HepG2 (cell line): ENCODE data around the gene ZNF793. TPM values are rescaled to one million over a fixed set of nuclear protein-coding genes. Genes with fewer than 3 reads are reported as not detected.

Experiments used
- AGO2 ChIP-seq: fragments of 200-400 bp; formaldehyde crosslinking; optimal IDR thresholded peaks from 2 replicates; pipeline ENCODE3; 2017; ENCODE audit warnings: mild to moderate bottlenecking, low read depth, low read length, moderate library complexity
- BRD4 ChIP-seq: sonication (generic); formaldehyde crosslinking; IDR thresholded peaks from 2 replicates; pipeline ENCODE4 v1.4.0; 2020; ENCODE audit warnings: missing genetic modification reagents
- HIVEP1 ChIP-seq: sonication (generic); formaldehyde crosslinking; IDR thresholded peaks from 2 replicates; pipeline ENCODE4 v1.4.0; 2020; ENCODE audit warnings: mild to moderate bottlenecking, missing genetic modification reagents
- NFE2 ChIP-seq: sonication (generic); formaldehyde crosslinking; IDR thresholded peaks from 2 replicates; pipeline ENCODE4 v1.4.0; 2020; ENCODE audit warnings: missing genetic modification reagents
- NRL ChIP-seq: sonication (generic); formaldehyde crosslinking; IDR thresholded peaks from 2 replicates; pipeline ENCODE4 v1.5.0; 2020; ENCODE audit warnings: missing genetic modification reagents, mild to moderate bottlenecking, moderate library complexity, borderline replicate concordance
- POLR2A ChIP-seq, 2 experiments: IDR thresholded peaks; 2 replicates each; pipeline ENCODE4 v1.6.1; 2011; ENCODE audit warnings: low read depth in 2 of 2, low read length in 2 of 2, mild to moderate bottlenecking in 1 of 2, moderate library complexity in 1 of 2; ENCODE audit not compliant: insufficient read depth in 1 of 2
- SOX6 ChIP-seq, 2 experiments: fragments of 450-650 bp in 1 of 2; sonication (generic) in 1 of 2; formaldehyde crosslinking in 1 of 2; IDR thresholded peaks; 2 replicates each; pipeline versions ENCODE4 v1.4.0 to v1.6.1; 2017 to 2020; ENCODE audit warnings: antibody characterized with exemption in 1 of 2, mild to moderate bottlenecking in 1 of 2, missing genetic modification reagents in 1 of 2
- THAP7 ChIP-seq: sonication (generic); formaldehyde crosslinking; IDR thresholded peaks from 2 replicates; pipeline ENCODE4 v1.8.1; 2023; ENCODE audit warnings: mild to moderate bottlenecking, missing genetic modification reagents
- ZNF292 ChIP-seq: sonication (generic); formaldehyde crosslinking; IDR thresholded peaks from 2 replicates; pipeline ENCODE4 v1.8.1; 2022; ENCODE audit warnings: mild to moderate bottlenecking, low read depth, missing genetic modification reagents, borderline replicate concordance
- ZNF317 ChIP-seq: sonication (generic); formaldehyde crosslinking; IDR thresholded peaks from 2 replicates; pipeline ENCODE4 v1.5.0; 2020; ENCODE audit warnings: mild to moderate bottlenecking, missing genetic modification reagents
- ZNF607 ChIP-seq: sonication (generic); formaldehyde crosslinking; IDR thresholded peaks from 2 replicates; pipeline ENCODE4 v1.5.1; 2020; ENCODE audit warnings: missing genetic modification reagents, mild to moderate bottlenecking, borderline replicate concordance
- ZNF646 ChIP-seq: sonication (generic); formaldehyde crosslinking; IDR thresholded peaks from 2 replicates; pipeline ENCODE4 v1.9.0; 2021; ENCODE audit warnings: mild to moderate bottlenecking, missing genetic modification reagents
- polyA plus RNA-seq, 8 experiments: library from polyadenylated mRNA; depleted of rRNA in 3 of 8; stranded (reverse) in 7 of 8; unstranded in 1 of 8; fragments of >200 nt; fragmentation: Illumina TruSeq in 4 of 8; extraction: Trizol in 4 of 8; gene quantifications; 2 replicates each; pipeline versions ENCODE4 v1.2.1 to v1.2.3, GENCODE V29; 2011 to 2016; ENCODE audit warnings: low read depth in 4 of 8, missing spikeins in 1 of 8, mixed read lengths in 1 of 8; ENCODE audit not compliant: insufficient read depth in 1 of 8
- total RNA-seq, 5 experiments: library from RNA; depleted of rRNA; stranded (reverse); fragments of >200 nt; fragmentation: Illumina TruSeq; extraction: Trizol; gene quantifications; 2 replicates each; pipeline ENCODE4 v1.2.3, GENCODE V29; 2016; ENCODE audit warnings: low read depth in 1 of 5
- TF ChIP-seq, protein P1 (sequence below): sonication (generic); formaldehyde crosslinking; IDR thresholded peaks from 2 replicates; pipeline ENCODE4 v1.4.0; 2020; ENCODE audit warnings: missing genetic modification reagents
- TF ChIP-seq, protein P2 (sequence below): IDR thresholded peaks from 2 replicates; pipeline ENCODE4 v1.6.1; 2018; ENCODE audit warnings: missing genetic modification reagents

Gene ZNF793
- total and polyA plus RNA-seq, 2 of the 13 experiments (the other 11 are each of a cell fraction or from before 2014, with no cell fraction given), result 0.13 to 0.35 TPM

DNA sequence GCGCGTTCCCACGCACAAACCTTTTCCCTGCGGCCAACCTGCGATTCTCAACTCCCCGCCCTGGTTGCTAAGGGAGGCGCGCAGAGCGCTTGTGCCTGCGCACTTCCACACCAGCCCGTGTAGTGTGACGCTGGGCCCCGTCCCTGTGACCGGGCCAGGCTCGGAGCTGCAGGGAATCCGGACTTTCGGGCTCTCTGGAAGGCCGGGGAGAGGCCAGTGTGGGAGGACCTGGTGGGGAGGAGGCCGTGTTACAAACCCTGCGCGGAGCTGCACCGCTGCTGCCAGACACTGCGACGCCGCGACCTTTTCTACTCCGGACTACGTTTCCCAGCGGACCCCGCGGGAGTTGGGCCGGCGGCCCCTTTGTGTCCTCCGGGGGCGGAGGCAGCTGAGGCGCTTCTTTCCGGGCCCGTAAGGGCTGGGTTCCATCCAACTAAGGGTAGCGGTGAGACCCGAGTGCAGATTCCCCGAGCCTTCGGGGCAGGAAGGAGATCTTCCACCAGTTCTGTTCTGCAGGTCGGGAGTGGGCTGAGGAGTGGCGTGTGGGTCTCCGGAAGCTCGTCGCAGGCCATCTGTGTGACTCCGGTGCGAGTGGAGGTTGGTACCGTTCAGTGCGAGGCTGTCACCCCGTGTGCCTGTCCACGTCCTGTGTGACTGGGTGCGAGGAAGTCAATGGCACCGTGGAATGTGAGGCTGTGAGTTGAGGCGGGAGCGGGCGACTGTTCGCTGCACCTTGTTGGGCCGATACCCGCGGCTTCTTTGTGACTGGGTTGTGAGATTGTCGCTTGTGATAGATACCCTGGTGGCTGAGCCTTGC is 37.6 kb upstream of the ZNF793 start, which contains the start of gene ZNF570 (continued):
- TF ChIP-seq ZNF292 (CRISPR knock-in tag) (peak; percentile 77; the same call in 1 of the 2 replicates), NRL (CRISPR knock-in tag) (0 out of 2 replicates have a peak, but pooled peaks have one; percentile 17), ZNF607 (CRISPR knock-in tag) (0 out of 2 replicates have a peak, but pooled peaks have one; percentile 64), BRD4 (CRISPR knock-in tag) (peak; percentile 32; the same call in 1 of the 2 replicates), ZNF317 (peak; percentile 70), SOX6 (IDR thresholded peaks at IDR 0.05) (no peak), SOX6 (CRISPR knock-in tag; IDR thresholded peaks at IDR 0.05) (peak; percentile 51; the same call in 1 of the 2 replicates), HIVEP1 (CRISPR knock-in tag) (peak; percentile 84; the same call in 1 of the 2 replicates), ZNF646 (no peak), POLR2A (IDR thresholded peaks at IDR 0.05; ENCODE audit: insufficient read depth in 1 of 2, low read depth in 2 of 2, low read length in 2 of 2) (peak; percentile 77 to 85), AGO2 (no peak), NFE2 (CRISPR knock-in tag) (no peak), THAP7 (CRISPR knock-in tag) (peak; percentile 78; the same call in 1 of the 2 replicates)
- TF ChIP-seq, protein P1, sequence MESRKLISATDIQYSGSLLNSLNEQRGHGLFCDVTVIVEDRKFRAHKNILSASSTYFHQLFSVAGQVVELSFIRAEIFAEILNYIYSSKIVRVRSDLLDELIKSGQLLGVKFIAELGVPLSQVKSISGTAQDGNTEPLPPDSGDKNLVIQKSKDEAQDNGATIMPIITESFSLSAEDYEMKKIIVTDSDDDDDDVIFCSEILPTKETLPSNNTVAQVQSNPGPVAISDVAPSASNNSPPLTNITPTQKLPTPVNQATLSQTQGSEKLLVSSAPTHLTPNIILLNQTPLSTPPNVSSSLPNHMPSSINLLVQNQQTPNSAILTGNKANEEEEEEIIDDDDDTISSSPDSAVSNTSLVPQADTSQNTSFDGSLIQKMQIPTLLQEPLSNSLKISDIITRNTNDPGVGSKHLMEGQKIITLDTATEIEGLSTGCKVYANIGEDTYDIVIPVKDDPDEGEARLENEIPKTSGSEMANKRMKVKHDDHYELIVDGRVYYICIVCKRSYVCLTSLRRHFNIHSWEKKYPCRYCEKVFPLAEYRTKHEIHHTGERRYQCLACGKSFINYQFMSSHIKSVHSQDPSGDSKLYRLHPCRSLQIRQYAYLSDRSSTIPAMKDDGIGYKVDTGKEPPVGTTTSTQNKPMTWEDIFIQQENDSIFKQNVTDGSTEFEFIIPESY (CRISPR knock-in tag), result 0 out of 2 replicates have a peak, but pooled peaks have one; percentile 23
- TF ChIP-seq, protein P2, sequence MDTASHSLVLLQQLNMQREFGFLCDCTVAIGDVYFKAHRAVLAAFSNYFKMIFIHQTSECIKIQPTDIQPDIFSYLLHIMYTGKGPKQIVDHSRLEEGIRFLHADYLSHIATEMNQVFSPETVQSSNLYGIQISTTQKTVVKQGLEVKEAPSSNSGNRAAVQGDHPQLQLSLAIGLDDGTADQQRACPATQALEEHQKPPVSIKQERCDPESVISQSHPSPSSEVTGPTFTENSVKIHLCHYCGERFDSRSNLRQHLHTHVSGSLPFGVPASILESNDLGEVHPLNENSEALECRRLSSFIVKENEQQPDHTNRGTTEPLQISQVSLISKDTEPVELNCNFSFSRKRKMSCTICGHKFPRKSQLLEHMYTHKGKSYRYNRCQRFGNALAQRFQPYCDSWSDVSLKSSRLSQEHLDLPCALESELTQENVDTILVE (CRISPR knock-in tag), result no peak
